CD14-positive monocyte (primary cell): ENCODE data around the gene CDH4. TPM values are rescaled to one million over a fixed set of nuclear protein-coding genes. Genes with fewer than 3 reads are reported as not detected.

Source experiments
- DNase-seq, 3 donors: peaks; one replicate each; pipeline ENCODE4 v3.0.0-alpha.2; 2011 to 2022
- H2AFZ ChIP-seq: 2 replicates; pipeline ENCODE4 v1.6.0; 2012; ENCODE audit warnings: mild to moderate bottlenecking, low read depth, low read length, inconsistent platforms; ENCODE audit not compliant: insufficient read depth, poor library complexity, severe bottlenecking
- H3K27ac ChIP-seq, 2 donors: 1 replicate in 1 of 2; 2 replicates in 1 of 2; pipeline ENCODE4 v1.5.1; 2012 to 2013; ENCODE audit warnings: low read length in 2 of 2, control low read depth in 1 of 2, inconsistent platforms in 1 of 2, low read depth in 1 of 2, mild to moderate bottlenecking in 1 of 2
- H3K27me3 ChIP-seq, 2 donors: one replicate each; pipeline versions ENCODE4 v1.6.0 to v1.6.1; 2011 to 2013; ENCODE audit warnings: low read length in 2 of 2; ENCODE audit not compliant: control insufficient read depth in 2 of 2, insufficient read depth in 2 of 2
- H3K36me3 ChIP-seq, 2 donors: replicated peaks in 1 of 2; 1 replicate in 1 of 2; 2 replicates in 1 of 2; pipeline versions ENCODE4 v1.5.1 to v1.6.1; 2012 to 2013; ENCODE audit warnings: low read length in 2 of 2, control low read depth in 1 of 2, inconsistent platforms in 1 of 2, mild to moderate bottlenecking in 1 of 2; ENCODE audit not compliant: insufficient read depth in 2 of 2, control insufficient read depth in 1 of 2
- H3K4me1 ChIP-seq, 2 donors: 1 replicate in 1 of 2; 2 replicates in 1 of 2; pipeline versions ENCODE4 v1.5.1 to v1.6.1; 2012 to 2013; ENCODE audit warnings: low read length in 2 of 2, control low read depth in 1 of 2, inconsistent platforms in 1 of 2, mild to moderate bottlenecking in 1 of 2, moderate library complexity in 1 of 2; ENCODE audit not compliant: insufficient read depth in 2 of 2, control insufficient read depth in 1 of 2
- H3K4me2 ChIP-seq: replicated peaks from 2 replicates; pipeline ENCODE3; 2012; ENCODE audit warnings: low read length, moderate library complexity, mild to moderate bottlenecking; ENCODE audit not compliant: poor library complexity, severe bottlenecking; ENCODE audit errors: extremely low read depth
- H3K4me3 ChIP-seq, 3 experiments: fragments of 200-600 bp in 1 of 3; sonication (generic) in 1 of 3; replicated peaks in 1 of 3; 1 replicate in 2 of 3; 2 replicates in 1 of 3; pipeline ENCODE4 v1.5.1; 2011 to 2013; ENCODE audit warnings: low read length in 3 of 3, mild to moderate bottlenecking in 3 of 3, control low read depth in 2 of 3, low read depth in 2 of 3, inconsistent platforms in 1 of 3, moderate library complexity in 1 of 3
- H3K79me2 ChIP-seq: 2 replicates; pipeline ENCODE4 v1.6.0; 2012; ENCODE audit warnings: mild to moderate bottlenecking, control low read depth, inconsistent platforms, low read length, moderate library complexity; ENCODE audit not compliant: insufficient read depth
- H3K9ac ChIP-seq: 2 replicates; pipeline ENCODE4 v1.6.0; 2017; ENCODE audit warnings: low read length, mild to moderate bottlenecking; ENCODE audit not compliant: insufficient read depth, poor library complexity, severe bottlenecking
- H3K9me3 ChIP-seq, 2 donors: replicated peaks in 1 of 2; 1 replicate in 1 of 2; 2 replicates in 1 of 2; pipeline versions ENCODE4 v1.5.1 to v1.6.1; 2012 to 2013; ENCODE audit warnings: low read length in 2 of 2, control low read depth in 1 of 2; ENCODE audit not compliant: control insufficient read depth in 1 of 2, insufficient read depth in 1 of 2
- H4K20me1 ChIP-seq: 2 replicates; pipeline ENCODE4 v1.6.0; 2012; ENCODE audit warnings: mild to moderate bottlenecking, low read length, control low read depth, moderate library complexity; ENCODE audit not compliant: insufficient read depth
- H3K27ac Mint-ChIP-seq, 7 donors: one replicate each; pipeline ENCODE4 v1.8.0; 2020; ENCODE audit warnings: mild to moderate bottlenecking in 7 of 7, mixed read lengths in 7 of 7, moderate library complexity in 6 of 7, inconsistent platforms in 2 of 7
- H3K27me3 Mint-ChIP-seq, 3 donors: one replicate each; pipeline ENCODE4 v1.8.0; 2021 to 2022; ENCODE audit warnings: low read depth in 3 of 3, mild to moderate bottlenecking in 3 of 3, mixed read lengths in 3 of 3, moderate library complexity in 3 of 3, inconsistent platforms in 1 of 3
- H3K36me3 Mint-ChIP-seq, 2 donors: one replicate each; pipeline ENCODE4 v1.8.0; 2020; ENCODE audit warnings: mixed read lengths in 2 of 2, inconsistent platforms in 1 of 2, mild to moderate bottlenecking in 1 of 2
- H3K4me1 Mint-ChIP-seq: one replicate; pipeline ENCODE4 v1.8.0; 2020; ENCODE audit warnings: mild to moderate bottlenecking, mixed read lengths
- H3K4me3 Mint-ChIP-seq, 2 donors: one replicate each; pipeline ENCODE4 v1.8.0; 2020; ENCODE audit warnings: mild to moderate bottlenecking in 2 of 2, mixed read lengths in 2 of 2, moderate library complexity in 1 of 2
- H3K9me3 Mint-ChIP-seq, 7 donors: one replicate each; pipeline ENCODE4 v1.8.0; 2020 to 2022; ENCODE audit warnings: mixed read lengths in 7 of 7, mild to moderate bottlenecking in 6 of 7, moderate library complexity in 6 of 7, inconsistent platforms in 2 of 7
- CTCF ChIP-seq: fragments of 200-600 bp; IDR thresholded peaks from one replicate; pipeline ENCODE4 v1.8.0; 2022; ENCODE audit warnings: antibody characterized with exemption, mild to moderate bottlenecking
- WGBS: methylation state at CpG from one replicate; pipeline ENCODE4 v1.1.5; 2013; ENCODE audit warnings: missing lambda C conversion rate; ENCODE audit not compliant: insufficient coverage; 5-methylcytosine and 5-hydroxymethylcytosine counted together
- intact Hi-C, 2 donors: fragments of 100-400 bp; cut with micrococcal nuclease; formaldehyde crosslinking; loops; one replicate each; pipeline versions ENCODE4 v1.15.0 to v1.15.1; 2023
- polyA plus RNA-seq, 3 donors: library from polyadenylated mRNA; depleted of rRNA in 1 of 3; unstranded in 2 of 3; stranded (reverse) in 1 of 3; fragments of 300-500 nt in 2 of 3; fragments of >200 nt in 1 of 3; fragmentation: Illumina TruSeq in 2 of 3; gene quantifications; 1 replicate in 2 of 3; 2 replicates in 1 of 3; pipeline ENCODE4 v1.2.3, GENCODE V29; 2012 to 2021

Gene CDH4
- polyA plus RNA-seq, 3 donors, result not detected

- H3K9me3 Mint-ChIP-seq, result peaks cover 8 to 38% (median 19%) of the 10 kb centered on the region in 7 donors
- Histone ChIP-seq H3K4me2 (no peak overlapping the region), H4K20me1 (no peaks in the 10 kb centered on the region), H3K79me2 (no peaks in the 10 kb centered on the region), H3K27me3 (no peaks in the 10 kb centered on the region), H3K9me3 (peaks cover 50 to 64% of the 10 kb centered on the region in 2 donors), H3K4me3 (no peak overlapping the region), H3K4me1 (no peaks in the 10 kb centered on the region), H3K9ac (no peak overlapping the region), H2AFZ (no peak overlapping the region), H3K36me3 (no peaks in the 10 kb centered on the region), H3K27ac (no peak overlapping the region)
- no peaks in the 10 kb centered on the region for H3K4me1 Mint-ChIP-seq
- no peak overlapping the region for H3K27ac Mint-ChIP-seq
- peaks cover 0 to 1% (median 0%) of the 10 kb centered on the region in 3 donors for H3K27me3 Mint-ChIP-seq
- no peaks in the 10 kb centered on the region for H3K36me3 Mint-ChIP-seq
- intact Hi-C loops, result no loop called here
- no peak for TF ChIP-seq CTCF
- 94% methylated on average over 3 of the region's 6 CpGs for WGBS
- no peak overlapping the region for H3K4me3 Mint-ChIP-seq
- no peak for DNase-seq
Observed at GRCh38 chr20:61379898-61380544, 128.0 kb downstream of the CDH4 start.

GRCh38 chr20:61380545-61380915 is 128.5 kb downstream of the CDH4 start:
- Histone ChIP-seq H3K4me3 (no peak overlapping the region), H3K9ac (no peak overlapping the region), H2AFZ (no peak overlapping the region), H3K4me1 (no peaks in the 10 kb centered on the region), H3K27me3 (no peaks in the 10 kb centered on the region), H4K20me1 (no peaks in the 10 kb centered on the region), H3K36me3 (no peaks in the 10 kb centered on the region), H3K9me3 (peaks cover 47 to 64% of the 10 kb centered on the region in 2 donors), H3K79me2 (no peaks in the 10 kb centered on the region), H3K4me2 (no peak overlapping the region), H3K27ac (no peak overlapping the region)
- H3K4me3 Mint-ChIP-seq, result no peak overlapping the region
- no CpG with 5 or more reads among the region's 7 CpGs for WGBS
- H3K36me3 Mint-ChIP-seq, result no peaks in the 10 kb centered on the region
- no peak for TF ChIP-seq CTCF
- H3K27ac Mint-ChIP-seq, result no peak overlapping the region
- DNase-seq, result no peak
- peaks cover 0 to 1% (median 0%) of the 10 kb centered on the region in 3 donors for H3K27me3 Mint-ChIP-seq
- peaks cover 11 to 40% (median 21%) of the 10 kb centered on the region in 7 donors for H3K9me3 Mint-ChIP-seq
- no peaks in the 10 kb centered on the region for H3K4me1 Mint-ChIP-seq
- intact Hi-C loops, result no loop called here
